GM12801 (cell line): ENCODE measurements around the gene MOXD1.

ENCODE experiments used
- CTCF ChIP-seq: IDR thresholded peaks from one replicate; pipeline ENCODE4 v1.5.1; 2011; ENCODE audit warnings: control low read depth; ENCODE audit not compliant: insufficient read length; ENCODE audit errors: extremely low read depth

Gene MOXD1

GRCh38 chr6:132400883-132401617 lies at the start of gene MOXD1:
Gene MOXD1, minus strand, starts transcription at chr6:132401475. Its CDS starts 49 bp downstream, at chr6:132401426.
- no peak for TF ChIP-seq CTCF

- TF ChIP-seq CTCF, result no peak
Measured at GRCh38 chr6:132446855-132447241, 45.6 kb upstream of the MOXD1 start.

GRCh38 chr6:132446141-132446854 lies 45.0 kb upstream of the MOXD1 start:
- no peak for TF ChIP-seq CTCF

GRCh38 chr6:132445201-132445951 lies 44.1 kb upstream of the MOXD1 start:
- no peak for TF ChIP-seq CTCF

GRCh38 chr6:132443206-132443605 lies 41.9 kb upstream of the MOXD1 start:
- TF ChIP-seq CTCF, result no peak

GRCh38 chr6:132430110-132430509 lies 28.8 kb upstream of the MOXD1 start:
- no peak for TF ChIP-seq CTCF

- TF ChIP-seq CTCF, result no peak
Measured at GRCh38 chr6:132425176-132425575, 23.9 kb upstream of the MOXD1 start.
